HCT116 (cell line): Measurements from ENCODE around the gene LRIG1. TPM values are rescaled to one million over a fixed set of nuclear protein-coding genes. Genes with fewer than 3 reads are reported as not detected.

Source experiments
- ATAC-seq: fragments of 200-7000 bp; cut with Tn5 transposase; 2 replicates; pipeline ENCODE4 v1.9.1; 2020; ENCODE audit warnings: mild to moderate bottlenecking, moderate library complexity
- BruUV-seq: library from RNA; stranded (reverse); fragments of 400-500 nt; replicated peaks from 2 replicates; lab custom pipeline; 2021; lab: Mats Ljungman, UMichigan
- CTCF ChIA-PET: fragments of 300-600 bp; sonication (Branson Sonifier 250); formaldehyde crosslinking; loops from one replicate; lab custom pipeline; 2021; ENCODE audit warnings: antibody characterized with exemption; lab: Charles Lee
- POLR2A ChIA-PET: fragments of 300-600, 350-600 bp; sonication (Branson Sonifier 250); formaldehyde crosslinking; loops from one replicate; lab custom pipeline; 2021; ENCODE audit warnings: antibody characterized with exemption; lab: Charles Lee
- RAD21 ChIA-PET, 2 experiments: fragments of 300-600 bp; sonication (Branson Sonifier 250); formaldehyde crosslinking; loops; one replicate each; lab custom pipeline; 2023; ENCODE audit warnings: low total read pairs in 2 of 2; ENCODE audit not compliant: uncharacterized antibody in 2 of 2, unreplicated experiment in 2 of 2, low non-redundant PET in 1 of 2; lab: Charles Lee
- DNase-seq: peaks from one replicate; pipeline ENCODE4 v3.0.0-alpha.2; 2010; ENCODE audit warnings: low read depth, low spot score
- H2AFZ ChIP-seq: fragments of 200-600 bp; shearing (Covaris generic), sonication (generic); 2 replicates; pipeline ENCODE4 v1.6.1; 2017; ENCODE audit warnings: low read depth, mixed run types, mixed read lengths, antibody characterized with exemption, low read length; ENCODE audit not compliant: poor library complexity, severe bottlenecking
- H3K27ac ChIP-seq: 2 replicates; pipeline ENCODE4 v1.5.1; 2012; ENCODE audit warnings: low read depth, low read length
- H3K27me3 ChIP-seq: fragments of 200-600 bp; sonication (generic); 2 replicates; pipeline ENCODE4 v1.6.1; 2016; ENCODE audit warnings: mixed run types, low read length, mixed read lengths; ENCODE audit not compliant: insufficient read depth
- H3K36me3 ChIP-seq, 2 experiments: fragments of 200-500 bp in 1 of 2; fragments of 200-600 bp in 1 of 2; sonication (Bioruptor generic) in 1 of 2; sonication (generic) in 1 of 2; 2 replicates each; pipeline versions ENCODE4 v1.5.1 to v1.6.1; 2014 to 2016; ENCODE audit warnings: low read length in 2 of 2, inconsistent platforms in 1 of 2, mixed read lengths in 1 of 2, mixed run types in 1 of 2; ENCODE audit not compliant: insufficient read depth in 2 of 2, control insufficient read depth in 1 of 2
- H3K4me1 ChIP-seq, 2 experiments: fragments of 200-600 bp in 1 of 2; sonication (generic) in 1 of 2; 2 replicates each; pipeline versions ENCODE4 v1.5.1 to v1.6.1; 2012 to 2017; ENCODE audit warnings: low read length in 2 of 2, inconsistent platforms in 1 of 2, mild to moderate bottlenecking in 1 of 2, mixed read lengths in 1 of 2, mixed run types in 1 of 2, moderate library complexity in 1 of 2; ENCODE audit not compliant: insufficient read depth in 2 of 2, control insufficient read depth in 1 of 2
- H3K4me2 ChIP-seq: fragments of 200-600 bp; sonication (generic); 2 replicates; pipeline ENCODE4 v1.6.1; 2017; ENCODE audit warnings: mixed run types, low read length, mixed read lengths
- H3K4me3 ChIP-seq, 2 experiments: fragments of 200-600 bp in 1 of 2; sonication (generic) in 1 of 2; replicated peaks in 1 of 2; 2 replicates each; pipeline ENCODE4 v1.5.1; 2011 to 2016; ENCODE audit warnings: low read length in 2 of 2, control low read depth in 1 of 2, low read depth in 1 of 2, mild to moderate bottlenecking in 1 of 2, mixed read lengths in 1 of 2, mixed run types in 1 of 2
- H3K79me2 ChIP-seq: fragments of 200-600 bp; sonication (generic); 2 replicates; pipeline ENCODE4 v1.6.1; 2017; ENCODE audit warnings: mild to moderate bottlenecking, mixed run types, low read length, moderate library complexity, mixed read lengths; ENCODE audit not compliant: insufficient read depth
- H3K9ac ChIP-seq: fragments of 200-600 bp; sonication (generic); 2 replicates; pipeline ENCODE4 v1.6.1; 2016; ENCODE audit warnings: low read length, mixed read lengths
- H3K9me2 ChIP-seq: fragments of 200-600 bp; sonication (generic), shearing (Covaris generic); 2 replicates; pipeline ENCODE4 v1.6.1; 2017; ENCODE audit warnings: mixed run types, mild to moderate bottlenecking, moderate library complexity; ENCODE audit not compliant: insufficient read depth
- H3K9me3 ChIP-seq, 2 experiments: fragments of 200-500 bp in 1 of 2; fragments of 200-600 bp in 1 of 2; sonication (Bioruptor generic) in 1 of 2; sonication (generic) in 1 of 2; 2 replicates each; pipeline ENCODE4 v1.6.1; 2014 to 2017; ENCODE audit warnings: low read length in 2 of 2, mixed read lengths in 2 of 2, inconsistent platforms in 1 of 2, low read depth in 1 of 2, mild to moderate bottlenecking in 1 of 2, mixed run types in 1 of 2, moderate library complexity in 1 of 2; ENCODE audit not compliant: control insufficient read depth in 1 of 2, insufficient read depth in 1 of 2
- H4K20me1 ChIP-seq: fragments of 200-600 bp; sonication (generic), shearing (Covaris generic); 2 replicates; pipeline ENCODE4 v1.6.1; 2017; ENCODE audit warnings: mixed run types, mild to moderate bottlenecking, moderate library complexity; ENCODE audit not compliant: insufficient read depth
- CEBPB ChIP-seq: IDR thresholded peaks from 2 replicates; pipeline ENCODE4 v1.6.1; 2012; ENCODE audit warnings: low read depth
- EZH2phosphoT487 ChIP-seq: fragments of 200-600 bp; IDR thresholded peaks from 2 replicates; pipeline ENCODE4 v1.6.1; 2018; ENCODE audit warnings: antibody characterized with exemption, borderline replicate concordance
- JUND ChIP-seq: IDR thresholded peaks from 2 replicates; pipeline ENCODE4 v1.6.1; 2012
- intact Hi-C: fragments of 100-400 bp; cut with micrococcal nuclease; formaldehyde crosslinking; loops from 2 replicates; pipeline ENCODE4 v1.10.0; 2022
- total RNA-seq: library from RNA; stranded (reverse); gene quantifications from one replicate; pipeline ENCODE4 v1.2.1, GENCODE V29; 2021; ENCODE audit not compliant: unreplicated experiment
- TF ChIP-seq, protein P1 (sequence below): IDR thresholded peaks from 2 replicates; pipeline ENCODE4 v1.6.1; 2012; ENCODE audit warnings: low read depth

Gene LRIG1
- total RNA-seq, 1 experiment from 2014 or later: 3.1 TPM

DNA sequence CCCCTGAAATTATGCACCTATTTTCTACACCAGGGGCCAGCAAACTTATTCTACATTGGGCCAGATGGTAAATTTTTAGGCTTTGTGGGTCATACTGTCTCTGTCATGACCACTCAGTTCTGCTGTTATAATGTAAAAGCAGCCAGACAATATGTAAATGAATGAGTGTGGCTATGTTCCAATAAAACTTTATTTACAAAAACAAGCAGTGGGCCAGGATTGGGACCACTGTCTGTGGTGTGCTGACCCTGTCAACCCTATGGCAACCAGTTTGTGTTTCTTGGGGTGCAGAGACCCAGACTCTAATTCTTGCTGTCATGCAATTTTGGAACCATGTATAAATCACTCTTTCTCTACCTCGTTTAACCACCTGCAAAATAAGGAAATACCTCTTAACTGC lies 74.7 kb downstream of the LRIG1 start:
- BruUV-seq: no TSS peak
- no peak for ATAC-seq
- H3K27ac ChIP-seq: no peak overlapping the region
- H3K36me3 ChIP-seq: no peaks in the 10 kb centered on the region
- no peaks in the 10 kb centered on the region for H3K4me1 ChIP-seq
- H3K9me3 ChIP-seq: no peaks in the 10 kb centered on the region
- RAD21 ChIA-PET: no interaction called here
- H3K4me2 ChIP-seq: no peak overlapping the region
- H3K4me3 ChIP-seq: no peak overlapping the region
- POLR2A ChIA-PET: no interaction called here
- CTCF ChIA-PET: no interaction called here
- no peak for TF ChIP-seq CEBPB
- no peak for TF ChIP-seq EZH2phosphoT487
- no peak for TF ChIP-seq JUND
- TF ChIP-seq, all 23 proteins: peak for 0
- no peaks in the 10 kb centered on the region for H3K79me2 ChIP-seq
- no peak overlapping the region for H2AFZ ChIP-seq
- no peaks in the 10 kb centered on the region for H3K9me2 ChIP-seq
- H3K27me3 ChIP-seq: no peaks in the 10 kb centered on the region
- DNase-seq: no peak
- intact Hi-C loops: no loop called here
- no peaks in the 10 kb centered on the region for H4K20me1 ChIP-seq
- no peak overlapping the region for H3K9ac ChIP-seq

DNA sequence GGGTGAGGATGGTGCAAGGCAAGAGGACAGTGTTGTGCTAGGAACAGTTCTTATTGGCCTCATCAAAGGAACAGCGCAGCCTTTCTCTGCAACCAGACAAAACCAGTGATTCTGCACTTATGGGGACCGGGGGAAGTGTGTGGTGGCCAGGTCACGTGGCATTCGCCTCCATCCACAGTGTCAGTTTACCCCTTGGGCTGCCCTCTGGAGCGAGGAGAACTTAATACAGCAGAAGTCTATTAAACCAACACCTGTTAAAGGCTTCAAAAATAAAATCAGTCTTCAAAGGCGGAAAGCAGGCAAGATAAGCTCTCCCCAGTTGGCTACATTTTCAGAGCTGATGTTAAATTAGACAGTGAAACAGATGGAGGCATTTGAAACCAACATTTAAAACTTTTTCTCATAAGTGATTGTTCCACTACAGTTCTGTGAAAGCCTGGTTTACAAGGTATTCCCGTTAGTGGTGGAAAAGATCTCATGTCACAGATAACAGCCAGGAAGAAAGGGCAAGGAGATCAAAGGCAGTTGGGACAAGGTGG lies 75.2 kb downstream of the LRIG1 start:
- Histone ChIP-seq H3K9ac (no peak overlapping the region), H4K20me1 (no peaks in the 10 kb centered on the region), H3K36me3 (no peaks in the 10 kb centered on the region), H3K27ac (no peak overlapping the region), H2AFZ (no peak overlapping the region), H3K4me3 (no peak overlapping the region), H3K27me3 (no peaks in the 10 kb centered on the region), H3K9me3 (no peaks in the 10 kb centered on the region), H3K4me1 (no peaks in the 10 kb centered on the region), H3K79me2 (no peaks in the 10 kb centered on the region), H3K4me2 (no peak overlapping the region), H3K9me2 (no peaks in the 10 kb centered on the region)
- BruUV-seq: no TSS peak
- intact Hi-C loops: no loop called here
- CTCF ChIA-PET: no interaction called here
- RAD21 ChIA-PET: no interaction called here
- POLR2A ChIA-PET: no interaction called here
- ATAC-seq (no peak), DNase-seq (no peak)
- TF ChIP-seq, protein P1, sequence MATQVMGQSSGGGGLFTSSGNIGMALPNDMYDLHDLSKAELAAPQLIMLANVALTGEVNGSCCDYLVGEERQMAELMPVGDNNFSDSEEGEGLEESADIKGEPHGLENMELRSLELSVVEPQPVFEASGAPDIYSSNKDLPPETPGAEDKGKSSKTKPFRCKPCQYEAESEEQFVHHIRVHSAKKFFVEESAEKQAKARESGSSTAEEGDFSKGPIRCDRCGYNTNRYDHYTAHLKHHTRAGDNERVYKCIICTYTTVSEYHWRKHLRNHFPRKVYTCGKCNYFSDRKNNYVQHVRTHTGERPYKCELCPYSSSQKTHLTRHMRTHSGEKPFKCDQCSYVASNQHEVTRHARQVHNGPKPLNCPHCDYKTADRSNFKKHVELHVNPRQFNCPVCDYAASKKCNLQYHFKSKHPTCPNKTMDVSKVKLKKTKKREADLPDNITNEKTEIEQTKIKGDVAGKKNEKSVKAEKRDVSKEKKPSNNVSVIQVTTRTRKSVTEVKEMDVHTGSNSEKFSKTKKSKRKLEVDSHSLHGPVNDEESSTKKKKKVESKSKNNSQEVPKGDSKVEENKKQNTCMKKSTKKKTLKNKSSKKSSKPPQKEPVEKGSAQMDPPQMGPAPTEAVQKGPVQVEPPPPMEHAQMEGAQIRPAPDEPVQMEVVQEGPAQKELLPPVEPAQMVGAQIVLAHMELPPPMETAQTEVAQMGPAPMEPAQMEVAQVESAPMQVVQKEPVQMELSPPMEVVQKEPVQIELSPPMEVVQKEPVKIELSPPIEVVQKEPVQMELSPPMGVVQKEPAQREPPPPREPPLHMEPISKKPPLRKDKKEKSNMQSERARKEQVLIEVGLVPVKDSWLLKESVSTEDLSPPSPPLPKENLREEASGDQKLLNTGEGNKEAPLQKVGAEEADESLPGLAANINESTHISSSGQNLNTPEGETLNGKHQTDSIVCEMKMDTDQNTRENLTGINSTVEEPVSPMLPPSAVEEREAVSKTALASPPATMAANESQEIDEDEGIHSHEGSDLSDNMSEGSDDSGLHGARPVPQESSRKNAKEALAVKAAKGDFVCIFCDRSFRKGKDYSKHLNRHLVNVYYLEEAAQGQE: no peak
